Choroid plexus epithelial cell (primary cell): ENCODE measurements around the gene FSTL5.
"Not testable (repeated sequence)": the region's sequence is repeated elsewhere in the genome, so short reads cannot be mapped to it uniquely, and the experiment has no call there.

Experiments used
- DNase-seq: peaks from one replicate; pipeline ENCODE4 v3.0.0-alpha.2; 2010; ENCODE audit warnings: low read depth
- H3K4me3 ChIP-seq: 2 replicates; pipeline ENCODE4 v1.5.1; 2011; ENCODE audit warnings: low read depth, mild to moderate bottlenecking, control low read depth, low read length, moderate library complexity
- CTCF ChIP-seq: conservative IDR thresholded peaks from 2 replicates; pipeline ENCODE4 v1.5.1; 2011; ENCODE audit warnings: low read depth, mild to moderate bottlenecking, control low read depth, inconsistent platforms, low read length, moderate library complexity

The FSTL5 gene

GRCh38 chr4:162163892-162164759 lies at the start of gene FSTL5:
Gene FSTL5 (minus strand): TSS chr4:162164000. CDS start chr4:162111396, 52,604 bp downstream.
- peak; percentile 4 for TF ChIP-seq CTCF
- peak; percentile 81 for DNase-seq
- peak within 1 kb of the TSS; percentile 67 for H3K4me3 ChIP-seq

- no peak for TF ChIP-seq CTCF
- no peak overlapping the region for H3K4me3 ChIP-seq
- DNase-seq: no peak
Observed at GRCh38 chr4:162209706-162210105, 45.9 kb upstream of the FSTL5 start.

- not testable (repeated sequence) for DNase-seq, H3K4me3 ChIP-seq
Observed at GRCh38 chr4:162203478-162203877, 39.7 kb upstream of the FSTL5 start.

GRCh38 chr4:162201673-162202072 lies 37.9 kb upstream of the FSTL5 start:
- DNase-seq: peak; percentile 81
- TF ChIP-seq CTCF: no peak

GRCh38 chr4:162170509-162170908 lies 6.7 kb upstream of the FSTL5 start:
- DNase-seq: no peak
- no peak overlapping the region for H3K4me3 ChIP-seq
- TF ChIP-seq CTCF: no peak

More at GRCh38 chr4:162201673-162202072, 37.9 kb upstream of the FSTL5 start:
- no peak overlapping the region for H3K4me3 ChIP-seq

GRCh38 chr4:162164906-162165510 lies 1.2 kb upstream of the FSTL5 start:
- H3K4me3 ChIP-seq: peak overlapping the region; percentile 67
- no peak for DNase-seq
- no peak for TF ChIP-seq CTCF

- DNase-seq: no peak
- TF ChIP-seq CTCF: no peak
- no peak overlapping the region for H3K4me3 ChIP-seq
Observed at GRCh38 chr4:162162672-162163071, 1.1 kb downstream of the FSTL5 start.
